ENCODE data around the gene IKZF3. TPM values are rescaled to one million over a fixed set of nuclear protein-coding genes. Genes with fewer than 3 reads are reported as not detected.
A peak's percentile ranks its signal among the peaks of the same experiment; 100 is the strongest.
"Not testable (repeated sequence)": the region's sequence is repeated elsewhere in the genome, so short reads cannot be mapped to it uniquely, and the experiment has no call there.

IKZF3 gene
- total RNA-seq, 1 experiment from 2014 or later = not detected

DNA sequence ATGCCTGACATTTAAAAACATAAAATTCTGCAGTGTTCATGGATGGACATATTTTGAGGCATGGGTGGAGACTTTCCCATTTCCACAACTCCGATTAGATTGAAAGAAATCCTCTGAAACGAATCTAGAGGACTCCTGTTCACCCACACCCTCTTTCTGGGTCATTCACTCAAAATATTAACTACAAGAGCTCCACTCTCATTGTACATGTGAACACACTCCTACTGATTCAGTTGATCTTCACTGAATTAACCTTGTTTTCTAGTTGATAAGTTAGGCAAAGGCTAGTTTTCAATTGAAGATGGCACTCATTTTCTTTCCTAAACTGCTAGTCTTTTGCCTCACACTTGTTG, 82.3 kb downstream of the IKZF3 start:
- DNase-seq (ENCODE audit: low read depth) = no peak

DNA sequence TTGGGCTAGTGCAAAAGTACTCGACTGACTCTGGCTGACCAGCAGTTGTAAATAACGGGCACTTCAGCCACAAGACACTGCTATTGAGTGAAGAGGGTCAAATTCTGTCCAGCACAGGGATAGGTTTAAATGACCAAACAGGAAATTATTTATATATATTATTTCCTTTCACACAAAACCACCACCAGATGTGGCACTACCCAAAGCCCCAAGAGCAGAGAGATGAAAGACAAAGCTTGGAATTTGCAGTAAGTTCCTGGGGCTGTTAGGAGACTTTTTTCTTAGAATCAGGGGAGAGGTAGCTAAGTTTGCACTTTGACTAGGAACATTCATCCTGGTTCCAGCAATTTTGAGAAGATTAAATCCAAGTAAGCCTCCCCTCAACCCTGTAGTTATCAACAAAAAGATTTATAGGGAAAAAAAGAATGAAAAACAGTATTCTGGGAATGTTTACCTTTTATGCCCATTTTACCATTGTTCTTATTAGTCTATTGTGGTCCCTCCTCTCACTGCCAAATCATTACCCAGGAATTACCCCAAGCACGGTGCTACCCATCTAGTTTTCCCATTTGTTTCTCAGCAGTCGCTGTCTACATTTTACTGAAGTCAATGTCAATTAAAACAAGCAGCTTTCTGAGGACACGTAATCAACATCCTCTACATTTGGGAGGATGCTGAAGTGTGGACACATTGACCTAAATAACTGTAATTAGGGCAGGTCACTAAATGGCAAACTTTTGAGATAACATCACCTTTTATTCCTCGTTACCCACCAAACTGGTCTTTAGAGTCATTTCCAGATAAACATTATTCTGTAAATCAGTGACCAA, 82.9 kb downstream of the IKZF3 start:
- DNase-seq (ENCODE audit: low read depth) = peak; percentile 2

DNA sequence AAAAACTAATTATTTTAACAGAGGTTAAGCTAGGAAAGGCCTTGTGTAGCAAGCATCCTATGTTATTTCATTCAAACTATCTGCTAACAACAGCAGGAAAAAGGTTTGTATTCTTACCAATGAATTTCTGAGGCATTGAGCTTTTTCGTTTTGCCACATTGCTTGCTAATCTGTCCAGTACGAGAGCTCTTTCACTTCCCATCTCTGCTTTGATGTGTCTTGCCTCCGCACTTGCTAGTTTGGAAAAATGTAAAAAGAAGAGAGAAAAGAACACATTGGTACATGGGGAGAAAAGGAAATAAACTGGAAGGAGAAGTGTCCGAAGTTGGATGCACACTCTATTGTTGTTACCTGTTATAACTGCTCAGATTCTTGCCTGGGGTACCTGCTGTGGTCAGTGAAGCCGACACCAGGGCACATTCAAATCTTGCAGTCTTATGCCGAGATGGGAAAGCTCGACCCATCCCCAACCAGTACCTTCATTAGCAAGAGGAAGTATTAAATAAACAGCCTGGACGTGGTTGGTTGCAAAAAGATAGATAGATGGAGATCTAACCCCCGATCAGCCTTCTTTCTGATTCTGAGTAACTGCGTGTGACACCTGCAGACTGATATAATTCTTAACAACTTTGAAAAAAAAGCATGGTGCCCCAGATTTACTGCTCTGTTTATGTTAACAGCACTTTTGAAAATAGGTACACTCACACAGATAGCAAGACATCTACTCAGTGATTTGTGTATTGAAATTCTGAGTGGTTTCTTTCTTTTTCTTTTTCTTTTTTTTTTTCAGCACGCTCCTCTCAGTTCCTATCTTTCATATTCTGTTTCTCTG, 86.4 kb downstream of the IKZF3 start:
- no peak for DNase-seq (ENCODE audit: low read depth)

DNA sequence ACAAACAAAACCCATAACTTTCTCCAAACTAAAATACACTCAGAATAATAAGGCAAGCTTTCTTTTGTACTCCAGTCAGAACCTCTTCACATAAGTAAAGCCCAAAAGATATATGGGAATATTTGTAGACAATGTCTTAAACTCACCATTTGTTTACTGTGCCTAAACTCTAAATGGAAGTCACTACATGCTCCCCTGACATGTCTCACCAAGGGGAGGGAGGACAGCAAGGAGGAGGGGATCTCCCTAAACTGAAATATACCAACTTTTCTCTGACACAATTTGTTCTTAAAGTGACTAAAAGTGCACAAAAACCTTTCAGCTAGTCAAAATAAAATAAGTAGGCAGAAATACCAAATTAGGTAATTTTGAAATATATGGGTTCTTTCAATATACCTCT, 87.9 kb downstream of the IKZF3 start:
- DNase-seq (ENCODE audit: low read depth) = no peak

DNA sequence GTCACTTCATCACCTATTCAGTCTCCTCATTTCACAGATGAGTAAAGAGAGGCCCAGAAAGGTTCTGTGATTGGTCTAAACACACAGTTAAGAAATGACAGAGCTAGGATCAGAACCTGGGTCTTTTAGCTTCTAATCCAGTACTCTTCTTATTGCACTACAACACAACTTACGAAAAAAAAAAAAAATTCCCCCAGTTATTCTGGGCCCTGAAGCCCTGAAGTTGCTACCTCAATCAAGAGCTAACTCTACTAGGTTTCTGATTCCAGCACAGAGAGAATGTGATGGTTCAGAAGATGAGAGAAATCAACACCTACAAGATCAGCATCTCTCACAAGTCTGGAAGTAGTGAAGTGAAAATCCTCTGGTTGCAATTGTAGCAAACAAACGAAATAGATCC, 89.1 kb downstream of the IKZF3 start:
- DNase-seq (ENCODE audit: low read depth) = no peak

DNA sequence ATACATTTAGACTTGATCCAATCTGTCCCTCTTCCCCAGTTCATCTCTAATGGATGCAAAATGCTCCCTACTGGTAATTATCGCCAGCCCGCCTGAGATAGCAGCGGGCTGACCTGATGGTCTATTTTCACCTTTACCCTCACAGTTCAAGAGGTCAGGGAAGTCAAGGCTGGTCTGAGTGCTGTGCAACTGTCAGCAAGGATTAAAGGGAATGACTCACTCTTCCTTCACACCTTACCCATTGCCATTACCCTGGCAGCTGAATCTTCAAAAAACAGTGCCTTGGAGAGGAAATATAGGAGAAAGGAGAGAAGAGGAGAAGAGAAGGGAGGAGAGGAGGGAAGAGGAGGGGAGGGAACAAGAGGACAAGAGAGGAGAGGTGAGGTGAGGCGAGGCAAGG, 90.1 kb downstream of the IKZF3 start:
- no peak for DNase-seq (ENCODE audit: low read depth)

DNA sequence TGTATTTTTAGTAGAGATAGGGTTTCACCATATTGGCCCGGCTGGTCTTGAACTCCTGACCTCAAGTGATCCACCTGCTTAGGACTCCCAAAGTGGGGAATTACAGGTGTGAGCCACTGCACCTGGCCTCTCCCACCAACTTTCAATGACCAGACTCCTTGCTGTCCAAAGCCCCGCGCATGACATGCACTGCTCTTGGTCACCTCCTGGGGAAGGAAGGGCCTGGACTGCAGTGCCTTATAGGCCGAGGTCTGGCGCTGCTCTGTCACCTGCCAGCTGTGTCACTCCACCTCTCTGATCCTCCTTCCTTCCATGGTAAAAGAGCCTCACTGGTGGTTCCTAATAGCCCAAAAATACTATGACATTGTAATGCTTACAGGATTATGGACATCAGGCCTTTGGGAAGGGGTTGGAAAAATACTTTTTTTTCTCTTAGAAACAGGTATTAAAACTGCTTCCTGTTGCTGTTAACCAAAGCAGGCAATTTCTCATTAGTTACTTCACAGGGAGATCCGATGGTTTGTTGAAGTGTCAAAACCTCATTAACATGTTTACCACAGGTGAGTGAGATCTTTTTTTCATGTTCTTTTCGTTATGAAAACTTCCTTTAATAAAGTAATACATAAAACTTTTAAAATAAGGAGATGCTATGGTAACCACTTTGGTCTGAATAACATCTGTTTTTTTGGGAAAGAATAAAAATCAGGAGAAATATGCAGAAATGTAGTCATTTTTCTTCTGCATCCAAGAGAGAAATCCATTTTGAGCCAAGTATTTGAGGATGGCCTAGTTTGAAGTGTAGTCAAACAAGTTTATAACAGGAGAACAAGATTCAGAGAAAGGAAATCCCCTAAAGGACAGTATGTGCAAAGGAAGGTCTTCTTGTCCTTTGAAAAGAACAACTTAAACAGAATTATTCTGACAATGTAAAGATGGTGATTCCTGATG, 90.9 kb downstream of the IKZF3 start:
- no peak for DNase-seq (ENCODE audit: low read depth)

DNA sequence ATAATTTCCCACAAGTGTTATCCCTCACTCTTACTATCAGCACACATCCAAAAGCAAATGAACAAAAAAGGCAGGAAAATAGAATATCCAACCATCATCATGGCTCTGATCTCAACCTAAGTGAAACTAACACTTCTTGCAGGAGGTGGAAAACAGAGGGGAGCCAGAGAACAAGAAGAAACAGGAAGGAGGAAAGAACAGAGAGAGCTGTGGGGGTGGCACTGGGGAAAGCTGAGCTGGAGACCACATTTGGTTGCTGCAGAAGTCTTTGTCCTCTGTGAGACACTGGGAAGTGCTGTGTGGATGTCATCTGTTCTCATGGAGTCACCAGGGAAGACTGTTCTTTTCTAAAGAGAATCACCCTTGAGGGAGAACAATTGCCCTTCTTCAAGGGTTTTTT, 91.7 kb downstream of the IKZF3 start:
- no peak for DNase-seq (ENCODE audit: low read depth)

DNA sequence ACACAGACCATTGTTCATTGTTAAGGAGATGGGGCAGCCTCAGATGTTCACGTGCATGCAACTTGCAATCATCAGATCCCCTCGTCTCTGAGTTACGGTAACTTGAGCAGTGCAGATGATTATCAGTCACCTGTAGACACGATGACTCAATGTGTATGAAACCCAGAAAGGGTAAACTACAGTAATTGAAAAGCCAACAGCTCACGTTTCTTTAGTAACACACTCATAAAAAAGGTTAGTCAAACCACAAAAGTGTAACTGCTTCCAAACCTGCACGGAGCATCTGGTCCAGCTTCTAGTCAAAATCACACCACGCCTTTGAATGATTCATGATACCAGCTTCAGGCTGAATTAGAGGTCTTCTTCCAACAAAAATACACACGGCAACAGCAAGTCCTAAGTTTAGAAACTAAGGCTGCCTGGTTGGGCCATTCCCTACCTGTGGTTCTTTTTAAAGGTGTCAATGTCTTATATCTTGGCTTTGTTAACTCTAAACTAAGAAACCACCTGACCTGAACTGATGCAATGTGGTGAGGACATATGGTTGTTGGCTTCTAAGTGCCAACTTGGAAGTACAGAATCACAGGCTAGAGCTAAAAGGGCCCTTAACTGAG, 94.0 kb downstream of the IKZF3 start:
- DNase-seq (ENCODE audit: low read depth) = peak; percentile 27

DNA sequence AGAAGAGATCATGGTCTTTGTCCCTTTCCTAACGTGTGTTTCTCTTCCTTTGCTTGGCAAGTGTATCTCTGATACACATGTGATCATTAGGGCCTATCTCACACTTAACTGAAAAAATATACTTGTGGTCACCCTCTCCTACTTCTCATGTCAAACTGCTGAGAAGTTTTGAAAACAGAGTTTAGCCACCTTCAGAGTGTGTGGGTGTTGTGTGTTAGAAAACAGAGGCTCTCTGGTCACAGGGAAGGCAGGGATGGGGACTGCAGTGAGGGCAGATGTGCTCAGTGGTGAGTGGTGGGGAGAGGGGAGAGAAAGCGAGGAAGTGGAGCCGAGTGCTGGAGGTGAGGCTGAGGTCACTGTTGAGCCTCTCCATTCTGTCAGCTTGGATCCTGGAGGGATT, 97.0 kb downstream of the IKZF3 start:
- DNase-seq (ENCODE audit: low read depth) = no peak

DNA sequence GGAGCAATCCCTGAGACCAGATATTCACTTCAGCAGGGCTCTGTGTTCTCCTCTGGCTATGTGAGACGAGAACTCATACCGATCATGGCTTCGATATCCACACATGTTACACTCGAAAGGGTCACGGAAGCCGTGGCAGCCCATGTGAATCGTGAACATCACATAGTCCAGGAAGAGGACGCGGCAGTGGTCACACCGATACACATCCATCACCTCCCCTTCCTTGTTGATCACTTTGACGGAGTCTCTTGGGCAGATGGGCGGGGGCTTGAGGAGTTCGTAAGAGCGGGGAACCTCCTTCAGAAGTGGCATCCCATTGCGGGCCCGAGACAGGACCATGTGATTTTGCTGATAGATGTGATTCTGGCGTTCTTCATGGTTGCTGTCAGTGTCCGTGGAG, 98.3 kb downstream of the IKZF3 start:
- no peak for DNase-seq (ENCODE audit: low read depth)

DNA sequence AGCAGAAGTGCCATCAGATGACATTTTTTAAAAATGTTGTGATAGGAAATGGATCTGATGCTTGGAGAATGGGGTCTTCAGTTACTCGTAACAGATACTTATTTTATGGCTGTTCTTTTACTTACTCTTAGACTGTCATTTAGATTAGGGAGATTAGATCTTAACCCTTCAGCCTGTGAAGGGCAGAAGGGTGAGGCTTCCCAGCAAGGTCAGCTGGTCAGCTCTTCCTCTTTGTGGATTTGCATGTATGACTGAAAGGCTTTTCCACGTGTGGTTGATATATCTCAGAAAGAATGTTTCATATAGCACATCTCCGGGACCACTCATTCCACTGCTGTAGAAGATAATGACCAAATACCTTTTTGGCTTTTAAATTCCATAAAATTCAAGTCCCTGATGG, 98.9 kb downstream of the IKZF3 start:
- no peak for DNase-seq (ENCODE audit: low read depth)

DNA sequence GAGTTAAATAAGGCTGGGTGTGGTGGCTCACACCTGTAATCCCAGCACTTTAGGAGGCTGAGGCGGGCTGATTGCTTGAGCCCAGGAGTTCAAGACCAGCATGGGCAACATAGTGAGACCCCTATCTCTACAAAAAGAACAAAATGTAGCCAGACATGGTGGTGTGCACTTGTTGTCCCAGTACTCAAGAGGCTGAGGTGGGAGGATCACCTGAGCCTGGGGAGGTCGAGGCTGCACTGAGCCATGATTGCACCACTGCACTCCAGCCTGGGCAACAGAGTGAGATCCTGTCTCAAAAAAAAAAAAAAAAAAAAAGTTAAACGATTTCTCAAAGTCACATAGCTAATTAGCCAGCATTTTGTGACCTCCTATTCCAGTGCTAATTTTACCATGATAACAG, 99.9 kb downstream of the IKZF3 start:
- not testable (repeated sequence) for DNase-seq (ENCODE audit: low read depth)

DNA sequence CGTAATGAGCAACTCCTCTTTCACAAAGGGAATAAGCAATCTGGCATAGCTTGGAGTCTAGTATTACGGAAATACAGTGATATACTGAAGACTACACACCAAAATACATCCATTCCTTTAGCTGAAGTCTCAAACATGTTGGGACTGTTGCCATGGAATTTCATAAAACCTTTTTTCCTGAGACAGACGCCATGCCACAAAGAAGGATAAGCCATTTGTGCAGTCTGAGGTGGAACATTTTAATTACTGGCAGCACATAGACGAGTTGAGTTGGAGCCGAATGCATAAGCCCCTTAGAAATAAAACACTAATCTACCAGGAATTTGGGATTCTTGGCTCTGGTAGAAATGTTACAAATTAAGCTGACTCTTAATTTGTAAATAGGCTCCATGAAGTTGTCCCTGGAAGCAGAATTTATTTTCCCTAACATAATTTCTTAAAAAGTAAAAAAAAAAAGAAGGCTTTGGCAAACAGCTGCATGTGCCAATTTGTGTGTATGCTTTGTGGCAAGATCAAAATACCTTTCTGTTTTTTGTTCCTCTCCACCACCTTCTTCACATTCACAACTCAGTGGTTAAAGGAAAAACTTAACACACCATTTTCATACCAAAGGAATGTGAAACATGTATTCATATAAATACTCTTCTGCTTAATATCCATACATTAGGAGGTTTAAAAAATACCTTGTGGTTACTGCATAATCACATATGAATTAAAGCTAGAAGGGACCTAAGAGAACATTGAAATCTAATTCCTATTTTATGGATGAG, 100.9 kb downstream of the IKZF3 start:
- DNase-seq (ENCODE audit: low read depth) = no peak

DNA sequence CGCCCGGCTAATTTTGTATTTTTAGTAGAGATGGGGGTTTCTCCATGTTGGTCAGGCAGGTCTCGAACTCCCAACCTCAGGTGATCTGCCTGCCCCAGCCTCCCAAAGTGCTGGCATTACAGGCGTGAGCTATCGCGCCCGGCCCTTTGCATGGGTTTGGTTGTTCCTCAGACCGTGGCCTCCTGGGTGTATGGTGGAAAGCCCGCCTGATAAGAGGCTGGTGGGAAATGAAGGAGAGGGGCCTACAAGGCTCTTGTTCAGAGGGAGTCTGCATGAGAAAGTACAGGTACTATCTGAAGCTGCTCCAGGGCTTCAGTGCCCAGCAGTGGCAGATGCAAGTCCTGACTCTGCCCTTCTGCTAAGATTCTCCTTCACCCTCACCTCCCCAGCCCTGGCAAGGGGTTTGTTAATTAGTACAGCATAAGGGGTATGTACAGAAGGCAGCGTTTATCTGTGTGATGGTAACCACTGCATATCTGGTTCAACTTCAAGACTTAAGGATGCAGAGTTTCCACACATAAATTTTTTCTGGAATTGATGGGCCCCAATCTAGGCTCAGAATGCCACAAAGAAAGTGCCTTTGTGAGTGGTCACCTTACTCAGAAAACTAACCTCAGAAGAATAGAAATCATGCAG, 102.1 kb downstream of the IKZF3 start:
- no peak for DNase-seq (ENCODE audit: low read depth)

DNA sequence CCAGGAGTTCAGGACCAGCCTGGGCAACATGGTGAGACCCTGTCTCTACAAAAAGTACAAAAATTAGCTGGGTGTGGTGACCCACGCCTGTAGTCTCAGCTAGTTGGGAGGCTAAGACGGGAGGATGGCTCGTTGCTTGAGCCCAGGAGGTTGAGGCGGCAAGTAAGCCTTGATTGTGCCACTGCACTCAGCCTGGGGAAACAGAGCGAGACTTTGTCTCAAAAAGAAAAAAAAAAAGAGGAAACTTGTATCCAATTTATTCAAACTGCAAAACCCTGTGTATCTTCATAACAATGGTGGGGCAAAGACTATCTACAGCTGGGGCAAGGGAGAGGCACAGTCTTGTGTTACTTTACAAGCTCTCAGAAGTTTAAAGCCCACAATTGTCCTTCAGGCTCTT, 104.9 kb downstream of the IKZF3 start:
- no peak for DNase-seq (ENCODE audit: low read depth)

DNA sequence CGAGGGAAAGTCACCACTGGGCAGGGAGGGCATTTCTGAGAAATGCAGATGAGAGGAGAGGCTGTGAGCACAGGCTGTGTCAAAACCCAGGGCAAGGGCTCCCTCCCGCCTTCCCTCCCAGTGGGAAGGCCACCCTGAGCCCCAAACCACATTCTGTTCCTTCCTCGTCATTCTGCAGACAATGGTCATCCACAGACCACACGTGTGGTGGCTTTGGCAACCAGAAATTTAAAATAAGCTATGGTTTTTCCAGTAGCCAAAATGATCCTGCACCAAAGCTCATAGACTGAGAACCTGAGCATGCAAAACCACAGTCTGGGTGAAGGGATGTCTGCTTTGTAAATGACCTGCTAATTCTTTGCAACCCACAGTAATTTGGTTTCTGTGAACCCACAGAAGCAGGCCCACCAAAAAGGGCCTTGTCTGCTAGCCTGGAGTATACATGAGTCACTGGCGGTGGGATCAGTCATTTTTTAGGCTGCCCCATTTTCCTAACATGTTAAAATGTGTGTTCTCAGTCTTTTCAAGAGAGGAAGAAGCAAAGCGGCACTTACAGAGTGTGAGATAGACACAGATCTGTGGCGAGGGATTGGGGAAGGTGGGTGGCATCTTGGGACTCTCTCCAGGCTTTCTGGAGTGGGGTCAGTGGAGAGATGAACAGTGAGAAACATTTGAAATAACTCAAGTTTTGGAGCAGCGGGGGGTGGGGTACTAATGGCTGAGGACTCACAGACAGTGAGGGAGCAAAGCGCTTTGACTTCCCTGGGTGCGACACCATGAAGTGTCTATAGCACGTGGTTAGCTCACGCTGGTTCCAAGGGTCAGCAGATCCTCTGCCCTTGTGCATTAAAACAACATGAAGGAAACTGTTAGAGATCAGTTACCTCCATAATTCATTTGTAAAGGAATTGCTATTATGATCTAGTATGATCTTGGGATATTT, 105.9 kb downstream of the IKZF3 start:
- DNase-seq (ENCODE audit: low read depth) = no peak

DNA sequence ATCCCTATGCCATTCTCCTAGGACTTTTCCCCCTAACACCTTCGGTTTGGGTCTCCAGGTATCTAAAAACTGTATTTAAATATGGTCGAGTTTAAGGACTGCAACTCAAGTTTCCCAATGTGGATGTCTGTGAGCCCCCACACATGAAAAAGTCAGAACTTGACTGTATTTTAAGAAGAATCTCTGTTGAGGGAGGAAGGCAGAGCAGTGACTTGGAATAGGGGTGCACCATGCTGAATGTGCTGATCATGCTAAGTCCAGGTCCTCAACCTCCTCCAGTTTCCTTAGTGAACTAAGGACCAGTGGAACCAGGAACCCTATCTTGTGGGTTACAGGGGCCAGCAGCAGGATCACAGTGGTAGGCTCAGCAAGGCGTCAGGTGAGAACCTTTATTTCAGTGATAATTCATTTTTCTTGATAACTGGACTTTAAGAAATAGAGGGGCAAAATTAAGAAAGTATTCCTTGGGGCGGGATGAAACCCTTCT, 106.9 kb downstream of the IKZF3 start:
- no peak for DNase-seq (ENCODE audit: low read depth)
